ENCODE results near the gene SEL1L. TPM values are rescaled to one million over a fixed set of nuclear protein-coding genes. Genes with fewer than 3 reads are reported as not detected.

The SEL1L gene
- total and polyA plus RNA-seq, 2 experiments from 2014 or later, result 20.6 to 22.6 TPM

- TF ChIP-seq NANOG (IDR thresholded peaks at IDR 0.05; ENCODE audit: borderline replicate concordance) (no peak), REST (IDR thresholded peaks at IDR 0.05; ENCODE audit: unreplicated experiment) (no peak), ZNF114 (CRISPR knock-in tag; IDR thresholded peaks at IDR 0.05) (no peak), JUNB (IDR thresholded peaks at IDR 0.05; ENCODE audit: unreplicated experiment) (no peak)
Observed at GRCh38 chr14:81557146-81557545, 23.5 kb upstream of the SEL1L start (continued).

GRCh38 chr14:81555684-81556083 is 22.0 kb upstream of the SEL1L start:
- Histone ChIP-seq H4K20me1 (replicated peaks; ENCODE audit: insufficient read depth) (no peaks in the 10 kb centered on the region), H3K9me2 (ENCODE audit: insufficient read depth) (no peaks in the 10 kb centered on the region), H3K4me2 (no peak overlapping the region), H3K36me3 (ENCODE audit: insufficient read depth) (no peaks in the 10 kb centered on the region), H3K27me3 (ENCODE audit: insufficient read depth) (no peaks in the 10 kb centered on the region), H3K27ac (ENCODE audit: low read depth) (no peak overlapping the region), H3K4me3 (no peak overlapping the region), H3K79me2 (replicated peaks; ENCODE audit: insufficient read depth) (no peaks in the 10 kb centered on the region), H3F3A (replicated peaks; ENCODE audit: low read depth) (no peaks in the 10 kb centered on the region), H2AFZ (no peak overlapping the region), H3K4me1 (ENCODE audit: insufficient read depth) (peaks cover 5% of the 10 kb centered on the region)
- ATAC-seq (no peak), DNase-seq (ENCODE audit: low spot score) (no peak)
- no peaks in the 10 kb centered on the region for H3K36me3 Mint-ChIP-seq (ENCODE audit: low read depth)
- H3K4me1 Mint-ChIP-seq, result no peaks in the 10 kb centered on the region; the same call in 1 of the 3 replicates
- H3K9me3 Mint-ChIP-seq, result peaks cover 4% of the 10 kb centered on the region
- H3K4me3 Mint-ChIP-seq, result no peak overlapping the region
- H3K27me3 Mint-ChIP-seq (ENCODE audit: insufficient read depth, low read depth, poor library complexity), result no peaks in the 10 kb centered on the region
- H3K27ac Mint-ChIP-seq, result no peak overlapping the region
- no peak for TF ChIP-seq STAT1 (IDR thresholded peaks at IDR 0.05; ENCODE audit: unreplicated experiment)
- no peak for TF ChIP-seq POLR2AphosphoS5 (IDR thresholded peaks at IDR 0.05; ENCODE audit: low read depth)
- no peak for TF ChIP-seq ETS1 (IDR thresholded peaks at IDR 0.05)
- no peak for TF ChIP-seq JUNB (IDR thresholded peaks at IDR 0.05; ENCODE audit: unreplicated experiment)
- TF ChIP-seq ZNF462 (CRISPR knock-in tag; IDR thresholded peaks at IDR 0.05), result no peak
- no peak for TF ChIP-seq ZNF331 (CRISPR knock-in tag; IDR thresholded peaks at IDR 0.05; ENCODE audit: low read depth)
- TF ChIP-seq CREB1 (CRISPR knock-in tag; IDR thresholded peaks at IDR 0.05; ENCODE audit: low read depth), result no peak
- TF ChIP-seq EZH2 (IDR thresholded peaks at IDR 0.05; ENCODE audit: low read depth, unreplicated experiment), result no peak
- TF ChIP-seq EZH2phosphoT487 (IDR thresholded peaks at IDR 0.05; ENCODE audit: unreplicated experiment), result no peak
- no peak for TF ChIP-seq CTCF (conservative IDR thresholded peaks at IDR 0.05; ENCODE audit: low read depth in 2 of 2)
